HFFc6 (cell line): ENCODE data around the gene CNIH3. TPM values are rescaled to one million over a fixed set of nuclear protein-coding genes. Genes with fewer than 3 reads are reported as not detected.

ENCODE experiments used
- DNase-seq: peaks from one replicate; pipeline ENCODE4 v3.0.0-alpha.2; 2018
- H3K27ac Mint-ChIP-seq: 2 replicates; pipeline ENCODE4 v1.8.0; 2020; ENCODE audit warnings: mild to moderate bottlenecking, mixed read lengths
- H3K27me3 Mint-ChIP-seq: 2 replicates; pipeline ENCODE4 v1.8.0; 2021; ENCODE audit warnings: mild to moderate bottlenecking, moderate library complexity, mixed read lengths; ENCODE audit not compliant: insufficient read depth
- H3K36me3 Mint-ChIP-seq: 2 replicates; pipeline ENCODE4 v1.8.0; 2021; ENCODE audit warnings: low read depth, mixed read lengths
- H3K4me1 Mint-ChIP-seq: 2 replicates; pipeline ENCODE4 v1.8.0; 2020; ENCODE audit warnings: low read depth, mixed read lengths
- H3K4me3 Mint-ChIP-seq: 2 replicates; pipeline ENCODE4 v1.8.0; 2020; ENCODE audit warnings: mild to moderate bottlenecking, moderate library complexity, mixed read lengths
- H3K9me3 Mint-ChIP-seq: 2 replicates; pipeline ENCODE4 v1.8.0; 2020; ENCODE audit warnings: mild to moderate bottlenecking, mixed read lengths
- total RNA-seq, 6 experiments: library from RNA; stranded (reverse); fragmentation: NEBNext Ultra II Directional; extraction: Animal tissue kit (Norgen Biotek cat#: 25700); gene quantifications; 2 replicates in 1 of 6; 3 replicates in 5 of 6; pipeline ENCODE4 v1.2.3, GENCODE V29; 2021
- TF ChIP-seq, protein P1 (sequence below): fragments of 200-600 bp; sonication (generic); IDR thresholded peaks from 2 replicates; pipeline ENCODE4 v1.5.0; 2021; ENCODE audit warnings: antibody characterized with exemption, mild to moderate bottlenecking

The CNIH3 gene
- total RNA-seq, 6 experiments from 2014 or later: 18.6 to 32.3 (median 30.5) TPM

DNA sequence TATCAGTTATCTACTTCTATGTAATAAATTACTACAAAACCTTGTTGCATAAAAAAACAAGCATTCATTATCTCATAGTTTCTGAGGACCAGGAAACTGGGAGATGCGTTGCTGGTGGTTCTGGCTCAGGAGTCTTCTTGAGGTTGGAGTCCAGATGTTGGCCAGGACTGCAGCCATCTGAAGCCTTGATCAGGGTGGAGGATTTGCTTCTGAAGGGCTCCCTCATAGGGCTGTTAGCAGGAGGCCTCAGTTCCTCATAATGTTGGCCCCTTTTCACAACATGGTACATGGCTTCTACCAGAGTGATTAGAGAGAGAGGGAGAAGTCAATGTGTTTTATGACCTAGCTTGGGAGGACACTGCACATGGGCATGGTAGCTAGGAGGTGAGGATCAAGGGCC, 137.4 kb downstream of the CNIH3 start:
- H3K36me3 Mint-ChIP-seq: peaks cover 4% of the 10 kb centered on the region
- H3K4me3 Mint-ChIP-seq: no peak overlapping the region
- peaks cover 11% of the 10 kb centered on the region for H3K4me1 Mint-ChIP-seq
- DNase-seq: no peak
- H3K27ac Mint-ChIP-seq: no peak overlapping the region
- TF ChIP-seq, protein P1, sequence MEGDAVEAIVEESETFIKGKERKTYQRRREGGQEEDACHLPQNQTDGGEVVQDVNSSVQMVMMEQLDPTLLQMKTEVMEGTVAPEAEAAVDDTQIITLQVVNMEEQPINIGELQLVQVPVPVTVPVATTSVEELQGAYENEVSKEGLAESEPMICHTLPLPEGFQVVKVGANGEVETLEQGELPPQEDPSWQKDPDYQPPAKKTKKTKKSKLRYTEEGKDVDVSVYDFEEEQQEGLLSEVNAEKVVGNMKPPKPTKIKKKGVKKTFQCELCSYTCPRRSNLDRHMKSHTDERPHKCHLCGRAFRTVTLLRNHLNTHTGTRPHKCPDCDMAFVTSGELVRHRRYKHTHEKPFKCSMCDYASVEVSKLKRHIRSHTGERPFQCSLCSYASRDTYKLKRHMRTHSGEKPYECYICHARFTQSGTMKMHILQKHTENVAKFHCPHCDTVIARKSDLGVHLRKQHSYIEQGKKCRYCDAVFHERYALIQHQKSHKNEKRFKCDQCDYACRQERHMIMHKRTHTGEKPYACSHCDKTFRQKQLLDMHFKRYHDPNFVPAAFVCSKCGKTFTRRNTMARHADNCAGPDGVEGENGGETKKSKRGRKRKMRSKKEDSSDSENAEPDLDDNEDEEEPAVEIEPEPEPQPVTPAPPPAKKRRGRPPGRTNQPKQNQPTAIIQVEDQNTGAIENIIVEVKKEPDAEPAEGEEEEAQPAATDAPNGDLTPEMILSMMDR: no peak
- H3K27me3 Mint-ChIP-seq: peaks cover 10% of the 10 kb centered on the region
- peaks cover 4% of the 10 kb centered on the region; the same call in 1 of the 2 replicates for H3K9me3 Mint-ChIP-seq

DNA sequence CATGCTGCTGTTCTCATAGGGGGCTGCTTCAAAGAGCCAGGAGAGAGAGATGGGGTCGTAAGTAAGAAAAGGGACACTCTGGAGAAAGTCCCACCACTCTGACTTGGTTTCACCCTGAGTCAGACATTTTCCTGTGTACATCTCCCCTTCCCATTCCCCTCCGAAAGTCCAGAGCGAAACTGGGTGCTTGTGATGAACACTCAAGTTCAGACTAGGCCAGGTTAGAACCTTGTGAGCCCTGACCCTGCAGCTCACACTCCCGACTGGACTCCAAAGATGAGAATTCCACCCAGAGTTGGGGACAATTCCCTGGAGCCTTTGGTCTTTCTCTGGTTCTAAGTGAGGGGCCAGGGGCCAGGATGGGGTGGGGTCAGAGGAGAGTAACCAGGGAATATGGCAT, 139.5 kb downstream of the CNIH3 start:
- no peak for DNase-seq
- Mint-ChIP-seq H3K4me1 (peaks cover 7% of the 10 kb centered on the region), H3K4me3 (no peak overlapping the region), H3K9me3 (peaks cover 17% of the 10 kb centered on the region), H3K27me3 (peaks cover 4% of the 10 kb centered on the region), H3K36me3 (peaks cover 14% of the 10 kb centered on the region), H3K27ac (no peak overlapping the region)
- TF ChIP-seq, protein P1: no peak

DNA sequence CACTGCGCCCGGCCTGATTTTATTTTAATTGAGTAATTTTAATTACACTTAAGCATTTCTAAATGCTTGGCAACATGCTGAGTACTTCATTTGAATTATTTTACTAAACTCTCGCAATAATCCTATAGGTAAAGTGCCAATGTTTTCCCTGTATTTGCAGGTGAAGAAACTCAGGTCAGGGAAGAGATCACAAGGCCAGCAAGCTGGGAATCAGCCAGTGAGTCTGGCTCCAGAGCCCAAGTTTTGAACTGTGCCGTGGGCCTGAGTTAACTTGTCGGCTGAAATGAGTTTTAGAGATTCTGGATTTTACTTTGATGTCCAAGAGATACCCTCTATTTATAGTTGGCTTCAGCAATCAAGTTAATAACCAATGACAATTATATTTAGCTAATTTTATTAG, 141.4 kb downstream of the CNIH3 start:
- H3K27me3 Mint-ChIP-seq: peaks cover 7% of the 10 kb centered on the region
- TF ChIP-seq, protein P1: no peak
- peaks cover 17% of the 10 kb centered on the region for H3K9me3 Mint-ChIP-seq
- no peak overlapping the region for H3K27ac Mint-ChIP-seq
- peaks cover 14% of the 10 kb centered on the region for H3K36me3 Mint-ChIP-seq
- DNase-seq: no peak
- H3K4me3 Mint-ChIP-seq: no peak overlapping the region
- H3K4me1 Mint-ChIP-seq: no peaks in the 10 kb centered on the region

DNA sequence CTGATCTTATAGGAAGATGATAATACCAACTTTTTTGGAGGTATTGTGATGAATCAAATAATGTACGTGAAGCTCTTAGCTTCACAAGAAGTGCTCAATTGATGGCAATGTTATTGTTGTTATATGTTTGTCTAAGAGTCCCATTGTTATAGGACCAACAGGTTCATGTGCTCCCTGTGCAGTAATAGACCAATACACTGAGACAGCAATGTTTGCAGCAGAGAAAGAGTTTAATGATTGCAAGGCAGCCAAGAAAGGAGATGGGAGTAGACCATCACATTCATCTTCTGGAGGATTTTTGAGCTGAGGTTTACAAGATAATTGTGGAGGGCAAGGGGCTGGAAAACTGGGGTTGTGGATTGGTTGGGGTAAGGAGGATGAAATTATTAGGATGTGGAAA, 143.0 kb downstream of the CNIH3 start:
- no peak overlapping the region for H3K4me3 Mint-ChIP-seq
- peaks cover 14% of the 10 kb centered on the region for H3K36me3 Mint-ChIP-seq
- peaks cover 17% of the 10 kb centered on the region for H3K9me3 Mint-ChIP-seq
- no peak overlapping the region for H3K27ac Mint-ChIP-seq
- H3K4me1 Mint-ChIP-seq: no peaks in the 10 kb centered on the region
- no peak for DNase-seq
- TF ChIP-seq, protein P1: no peak
- peaks cover 9% of the 10 kb centered on the region for H3K27me3 Mint-ChIP-seq

DNA sequence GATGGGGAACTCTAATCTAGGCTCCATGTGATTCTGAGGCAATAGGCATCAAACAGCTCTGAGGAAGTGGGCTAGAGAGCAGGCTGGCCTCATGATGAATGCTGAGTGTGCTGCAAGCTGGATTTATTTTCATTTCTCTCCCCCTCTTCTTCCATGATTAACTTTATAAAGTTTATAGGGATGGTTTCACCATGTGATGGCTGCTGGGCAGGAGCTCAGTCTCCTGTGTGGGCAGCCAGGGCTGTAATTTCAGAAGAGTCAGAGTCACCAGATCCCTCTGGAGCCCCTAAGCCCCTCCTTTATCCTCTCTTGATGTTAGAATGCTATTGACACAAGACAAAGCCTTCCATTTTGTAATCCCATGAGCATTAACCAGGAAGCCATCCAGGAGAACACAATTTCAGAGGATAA, 143.6 kb downstream of the CNIH3 start:
- TF ChIP-seq, protein P1: no peak
- Mint-ChIP-seq H3K4me3 (no peak overlapping the region), H3K9me3 (peaks cover 17% of the 10 kb centered on the region), H3K36me3 (peaks cover 14% of the 10 kb centered on the region), H3K27me3 (peaks cover 9% of the 10 kb centered on the region), H3K4me1 (no peaks in the 10 kb centered on the region), H3K27ac (no peak overlapping the region)
- no peak for DNase-seq

DNA sequence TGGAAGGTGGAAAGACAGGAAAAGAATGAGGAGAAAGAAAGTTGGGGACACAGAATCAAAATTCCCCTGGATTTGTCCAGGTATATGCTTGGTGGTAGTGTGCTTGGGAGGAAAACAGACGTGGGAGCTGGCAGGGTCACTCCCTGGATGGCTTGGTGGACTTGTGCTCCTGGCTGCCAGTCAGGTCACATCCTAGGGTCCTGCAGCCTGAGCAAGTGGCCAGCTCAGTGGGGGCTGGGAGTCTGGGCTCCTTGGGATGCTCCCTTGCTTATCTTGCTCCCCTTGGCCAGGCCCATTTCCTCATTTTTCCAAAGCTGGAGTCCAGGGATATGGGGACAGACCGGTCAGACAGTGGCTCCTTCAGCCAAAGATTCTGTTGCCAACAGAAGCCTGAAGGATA, 144.0 kb downstream of the CNIH3 start:
- no peak for DNase-seq
- H3K4me3 Mint-ChIP-seq: no peak overlapping the region
- H3K9me3 Mint-ChIP-seq: peaks cover 17% of the 10 kb centered on the region
- H3K4me1 Mint-ChIP-seq: no peaks in the 10 kb centered on the region
- H3K27me3 Mint-ChIP-seq: peaks cover 9% of the 10 kb centered on the region
- peaks cover 14% of the 10 kb centered on the region for H3K36me3 Mint-ChIP-seq
- H3K27ac Mint-ChIP-seq: no peak overlapping the region
- TF ChIP-seq, protein P1: no peak
